Endodermal cell (in vitro differentiated cells): ENCODE results near the gene KIF16B. TPM values are rescaled to one million over a fixed set of nuclear protein-coding genes. Genes with fewer than 3 reads are reported as not detected.

Source experiments
- DNase-seq: peaks from one replicate; pipeline ENCODE4 v3.0.0-alpha.2; 2017
- H3K27ac ChIP-seq: 2 replicates; pipeline ENCODE4 v1.5.1; 2013; ENCODE audit warnings: mild to moderate bottlenecking, low read depth, low read length, moderate library complexity
- H3K27me3 ChIP-seq: 2 replicates; pipeline ENCODE4 v1.6.1; 2013; ENCODE audit warnings: mild to moderate bottlenecking, low read length, moderate library complexity; ENCODE audit not compliant: insufficient read depth, control insufficient read depth, poor library complexity, severe bottlenecking
- H3K36me3 ChIP-seq: 2 replicates; pipeline ENCODE4 v1.7.0; 2013; ENCODE audit warnings: mild to moderate bottlenecking, low read length, moderate library complexity; ENCODE audit not compliant: control insufficient read depth, insufficient read depth
- H3K4me1 ChIP-seq: one replicate; pipeline ENCODE4 v1.7.0; 2013; ENCODE audit warnings: low read length; ENCODE audit not compliant: control insufficient read depth, insufficient read depth
- H3K4me3 ChIP-seq: 2 replicates; pipeline ENCODE4 v1.5.1; 2013; ENCODE audit warnings: mild to moderate bottlenecking, low read length, moderate library complexity
- H3K9ac ChIP-seq: 2 replicates; pipeline ENCODE4 v1.6.1; 2013; ENCODE audit warnings: mild to moderate bottlenecking, low read length, moderate library complexity; ENCODE audit not compliant: poor library complexity, severe bottlenecking; ENCODE audit errors: extremely low read depth
- H3K9me3 ChIP-seq: 2 replicates; pipeline ENCODE4 v1.6.1; 2013; ENCODE audit warnings: mild to moderate bottlenecking, low read length, moderate library complexity; ENCODE audit not compliant: control insufficient read depth
- H3K27ac Mint-ChIP-seq: 2 replicates; pipeline ENCODE4 v1.8.0; 2020; ENCODE audit warnings: mixed read lengths
- H3K27me3 Mint-ChIP-seq: 2 replicates; pipeline ENCODE4 v1.8.0; 2021; ENCODE audit warnings: mild to moderate bottlenecking, mixed read lengths; ENCODE audit not compliant: insufficient read depth
- H3K36me3 Mint-ChIP-seq: 2 replicates; pipeline ENCODE4 v1.8.0; 2020; ENCODE audit warnings: low read depth, mixed read lengths
- H3K4me1 Mint-ChIP-seq: 2 replicates; pipeline ENCODE4 v1.8.0; 2020; ENCODE audit warnings: mixed read lengths
- H3K4me3 Mint-ChIP-seq: 2 replicates; pipeline ENCODE4 v1.8.0; 2020; ENCODE audit warnings: mild to moderate bottlenecking, moderate library complexity, mixed read lengths
- H3K9me3 Mint-ChIP-seq: 2 replicates; pipeline ENCODE4 v1.8.0; 2020; ENCODE audit warnings: mild to moderate bottlenecking, mixed read lengths
- WGBS, 2 experiments: methylation state at CpG; one replicate each; pipeline versions ENCODE4 v1.1.5 to v1.1.7; 2013; ENCODE audit warnings: missing lambda C conversion rate in 2 of 2, mixed read lengths in 1 of 2; ENCODE audit not compliant: insufficient coverage in 1 of 2, insufficient read length in 1 of 2; 5-methylcytosine and 5-hydroxymethylcytosine counted together
- total RNA-seq, 2 donors: library from RNA; stranded (reverse); fragmentation: NEBNext Ultra II Directional in 1 of 2; extraction: Animal tissue kit (Norgen Biotek cat#: 25700) in 1 of 2; gene quantifications; 2 replicates in 1 of 2; 3 replicates in 1 of 2; pipeline ENCODE4 v1.2.1, GENCODE V29; 2021
- TF ChIP-seq, protein P1 (sequence below): fragments of 200-600 bp; sonication (generic); conservative IDR thresholded peaks from 2 replicates; pipeline ENCODE4 v1.5.0; 2021; ENCODE audit warnings: antibody characterized with exemption, mild to moderate bottlenecking

Gene KIF16B
- total RNA-seq, 2 donors from 2014 or later = 17.3 to 18.8 TPM

DNA sequence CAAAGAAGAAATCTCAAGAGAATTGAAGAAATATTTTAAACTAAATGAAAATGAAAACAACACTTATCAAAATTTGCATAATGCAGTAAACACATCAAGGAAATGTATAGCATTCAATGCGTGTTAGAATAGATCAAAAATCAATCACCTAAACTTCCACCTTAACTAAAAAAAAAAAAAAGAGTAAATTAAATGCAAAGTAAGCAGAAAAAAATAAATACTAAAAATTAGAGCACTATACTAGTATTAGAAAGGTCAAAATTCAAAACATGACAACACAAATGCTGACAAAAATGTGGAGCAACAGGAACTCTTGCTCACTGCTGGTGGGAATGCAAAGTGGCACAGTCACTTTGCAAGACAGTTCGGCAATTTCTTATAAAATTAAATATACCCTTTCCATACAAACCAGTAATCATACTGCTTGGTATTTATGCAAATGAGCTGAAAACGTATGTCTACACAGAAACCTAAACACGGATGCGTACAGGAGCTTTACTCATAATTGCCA is 103.8 kb downstream of the KIF16B start:
- H3K4me1 ChIP-seq = no peaks in the 10 kb centered on the region
- no peak overlapping the region for H3K4me3 ChIP-seq
- WGBS, 2 experiments = 94 to 98% methylated on average over 2 to 4 of the region's 5 CpGs
- H3K27ac Mint-ChIP-seq = no peak overlapping the region
- no peaks in the 10 kb centered on the region for H3K4me1 Mint-ChIP-seq
- peaks cover 29% of the 10 kb centered on the region for H3K36me3 Mint-ChIP-seq
- no peaks in the 10 kb centered on the region for H3K27me3 Mint-ChIP-seq
- H3K9me3 Mint-ChIP-seq = no peaks in the 10 kb centered on the region
- H3K4me3 Mint-ChIP-seq = no peak overlapping the region
- no peaks in the 10 kb centered on the region for H3K9me3 ChIP-seq
- no peak overlapping the region for H3K27ac ChIP-seq
- TF ChIP-seq, protein P1, sequence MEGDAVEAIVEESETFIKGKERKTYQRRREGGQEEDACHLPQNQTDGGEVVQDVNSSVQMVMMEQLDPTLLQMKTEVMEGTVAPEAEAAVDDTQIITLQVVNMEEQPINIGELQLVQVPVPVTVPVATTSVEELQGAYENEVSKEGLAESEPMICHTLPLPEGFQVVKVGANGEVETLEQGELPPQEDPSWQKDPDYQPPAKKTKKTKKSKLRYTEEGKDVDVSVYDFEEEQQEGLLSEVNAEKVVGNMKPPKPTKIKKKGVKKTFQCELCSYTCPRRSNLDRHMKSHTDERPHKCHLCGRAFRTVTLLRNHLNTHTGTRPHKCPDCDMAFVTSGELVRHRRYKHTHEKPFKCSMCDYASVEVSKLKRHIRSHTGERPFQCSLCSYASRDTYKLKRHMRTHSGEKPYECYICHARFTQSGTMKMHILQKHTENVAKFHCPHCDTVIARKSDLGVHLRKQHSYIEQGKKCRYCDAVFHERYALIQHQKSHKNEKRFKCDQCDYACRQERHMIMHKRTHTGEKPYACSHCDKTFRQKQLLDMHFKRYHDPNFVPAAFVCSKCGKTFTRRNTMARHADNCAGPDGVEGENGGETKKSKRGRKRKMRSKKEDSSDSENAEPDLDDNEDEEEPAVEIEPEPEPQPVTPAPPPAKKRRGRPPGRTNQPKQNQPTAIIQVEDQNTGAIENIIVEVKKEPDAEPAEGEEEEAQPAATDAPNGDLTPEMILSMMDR = no peak
- no peaks in the 10 kb centered on the region for H3K27me3 ChIP-seq
- H3K36me3 ChIP-seq = no peaks in the 10 kb centered on the region
- H3K9ac ChIP-seq = no peak overlapping the region
- no peak for DNase-seq

DNA sequence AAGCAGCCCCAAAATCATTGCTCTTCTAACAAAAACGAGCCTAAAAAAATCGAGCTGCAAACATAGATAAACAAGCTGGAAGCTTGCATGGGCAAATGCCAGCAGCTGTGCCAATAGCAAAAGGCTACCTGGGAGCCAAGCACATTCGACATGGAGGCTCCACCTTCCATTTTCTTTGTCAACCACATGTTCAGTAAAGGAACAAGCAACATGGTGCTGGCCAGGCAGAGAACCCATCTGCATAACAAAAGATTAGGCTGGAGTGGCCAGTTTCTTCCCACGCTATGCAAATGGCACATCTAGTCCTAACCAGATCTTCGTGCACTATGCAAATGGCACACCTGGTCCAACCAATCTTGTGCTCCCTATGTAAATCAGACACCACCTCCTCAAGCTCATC is 110.5 kb downstream of the KIF16B start:
- Mint-ChIP-seq H3K4me1 (peaks cover 5% of the 10 kb centered on the region), H3K27me3 (peaks cover 7% of the 10 kb centered on the region), H3K9me3 (peaks cover 5% of the 10 kb centered on the region), H3K27ac (no peak overlapping the region), H3K36me3 (peaks cover 22% of the 10 kb centered on the region), H3K4me3 (no peak overlapping the region)
- peaks cover 15% of the 10 kb centered on the region for H3K27me3 ChIP-seq
- H3K9ac ChIP-seq = no peak overlapping the region
- WGBS, 2 experiments = 89 to 94% methylated on average over 4 to 5 of the region's 5 CpGs
- no peak overlapping the region for H3K27ac ChIP-seq
- no peaks in the 10 kb centered on the region for H3K36me3 ChIP-seq
- no peak overlapping the region for H3K4me3 ChIP-seq
- H3K9me3 ChIP-seq = peaks cover 6% of the 10 kb centered on the region
- peaks cover 2% of the 10 kb centered on the region for H3K4me1 ChIP-seq
- peak; percentile 61 for DNase-seq
- TF ChIP-seq, protein P1 = no peak

DNA sequence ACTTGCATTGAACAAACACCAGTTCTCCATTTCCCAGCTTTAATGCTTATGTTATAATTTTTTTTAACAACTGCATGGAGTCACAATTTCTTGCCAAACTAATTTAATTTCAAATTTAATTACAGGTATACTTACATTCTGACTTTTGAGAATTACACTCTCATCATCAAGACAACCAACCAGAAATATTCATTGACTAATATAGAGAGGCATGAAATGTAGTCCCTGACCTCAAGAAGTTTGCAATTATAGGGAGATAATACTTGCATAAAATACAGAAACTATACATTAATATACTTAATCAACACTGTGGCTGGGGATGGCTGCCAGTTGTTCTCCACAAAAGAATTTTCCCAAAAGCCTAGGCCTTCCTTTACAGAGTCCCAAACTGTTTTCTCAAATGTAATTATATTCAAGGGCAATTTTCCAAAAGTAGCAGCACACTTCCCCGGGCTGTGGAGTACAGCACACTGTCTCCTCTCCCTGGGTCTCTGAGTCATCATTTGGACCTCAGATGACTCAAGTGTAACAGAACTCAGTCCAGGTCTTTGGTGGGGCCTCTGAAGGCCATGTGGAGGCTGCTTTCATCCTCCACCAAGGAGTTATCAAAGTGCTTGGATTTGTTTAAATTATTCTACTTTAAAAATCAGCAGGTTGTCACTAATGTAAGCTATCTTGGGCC is 114.1 kb downstream of the KIF16B start:
- TF ChIP-seq, protein P1 = no peak
- Mint-ChIP-seq H3K9me3 (peaks cover 5% of the 10 kb centered on the region), H3K27me3 (peaks cover 8% of the 10 kb centered on the region), H3K27ac (no peak overlapping the region), H3K36me3 (peaks cover 9% of the 10 kb centered on the region), H3K4me1 (peaks cover 5% of the 10 kb centered on the region), H3K4me3 (no peak overlapping the region)
- H3K9me3 ChIP-seq = peaks cover 6% of the 10 kb centered on the region
- H3K36me3 ChIP-seq = no peaks in the 10 kb centered on the region
- peaks cover 16% of the 10 kb centered on the region for H3K27me3 ChIP-seq
- no peak overlapping the region for H3K9ac ChIP-seq
- peaks cover 2% of the 10 kb centered on the region for H3K4me1 ChIP-seq
- 93 to 100% methylated on average over 1 of the region's 1 CpG for WGBS, 2 experiments
- no peak for DNase-seq
- H3K27ac ChIP-seq = no peak overlapping the region
- no peak overlapping the region for H3K4me3 ChIP-seq
